Mesothelial cell of epicardium (in vitro differentiated cells): ENCODE results near the gene GDF9. TPM values are rescaled to one million over a fixed set of nuclear protein-coding genes. Genes with fewer than 3 reads are reported as not detected.
A peak's percentile ranks its signal among the peaks of the same experiment; 100 is the strongest.

ENCODE experiments used
- DNase-seq, 2 experiments: peaks; one replicate each; pipeline ENCODE4 v3.0.0; 2021; ENCODE audit warnings: low spot score in 2 of 2; ENCODE audit not compliant: unreplicated experiment in 2 of 2
- H3K27ac Mint-ChIP-seq: 2 replicates; pipeline ENCODE4 v1.8.0; 2021; ENCODE audit warnings: mixed read lengths
- H3K27me3 Mint-ChIP-seq: 2 replicates; pipeline ENCODE4 v1.8.0; 2021; ENCODE audit warnings: low read depth, mixed read lengths
- H3K36me3 Mint-ChIP-seq: 2 replicates; pipeline ENCODE4 v1.8.0; 2021; ENCODE audit warnings: mixed read lengths
- H3K4me1 Mint-ChIP-seq: 2 replicates; pipeline ENCODE4 v1.8.0; 2021; ENCODE audit warnings: mixed read lengths
- H3K4me3 Mint-ChIP-seq: 2 replicates; pipeline ENCODE4 v1.8.0; 2021; ENCODE audit warnings: mild to moderate bottlenecking, moderate library complexity, mixed read lengths
- H3K9me3 Mint-ChIP-seq: 2 replicates; pipeline ENCODE4 v1.8.0; 2021; ENCODE audit warnings: mixed read lengths
- CTCF ChIP-seq: fragments of 200-600 bp; sonication (generic); IDR thresholded peaks from one replicate; pipeline ENCODE4 v1.5.0; 2021; ENCODE audit warnings: antibody characterized with exemption; ENCODE audit not compliant: unreplicated experiment
- total RNA-seq: library from RNA; stranded (reverse); gene quantifications from 3 replicates; pipeline ENCODE4 v1.2.1, GENCODE V29; 2021

The GDF9 gene
- total RNA-seq, 1 donor from 2014 or later, result 0.98 TPM

GRCh38 chr5:132815454-132815853 lies 50.8 kb downstream of the GDF9 start:
- Mint-ChIP-seq H3K27me3 (peaks cover 37% of the 10 kb centered on the region), H3K36me3 (no peaks in the 10 kb centered on the region), H3K27ac (no peak overlapping the region), H3K4me3 (peak overlapping the region; percentile 57), H3K9me3 (no peaks in the 10 kb centered on the region), H3K4me1 (peaks cover 16% of the 10 kb centered on the region)
- no peak for DNase-seq
- no peak for TF ChIP-seq CTCF

GRCh38 chr5:132814503-132815294 lies 51.6 kb downstream of the GDF9 start:
- no peaks in the 10 kb centered on the region for H3K9me3 Mint-ChIP-seq
- no peaks in the 10 kb centered on the region for H3K36me3 Mint-ChIP-seq
- peaks cover 13% of the 10 kb centered on the region for H3K4me1 Mint-ChIP-seq
- peak overlapping the region; percentile 57 for H3K4me3 Mint-ChIP-seq
- H3K27me3 Mint-ChIP-seq, result peaks cover 37% of the 10 kb centered on the region
- DNase-seq, result no peak
- TF ChIP-seq CTCF, result no peak
- H3K27ac Mint-ChIP-seq, result no peak overlapping the region

- H3K4me1 Mint-ChIP-seq, result peaks cover 17% of the 10 kb centered on the region
- H3K36me3 Mint-ChIP-seq, result no peaks in the 10 kb centered on the region
- H3K9me3 Mint-ChIP-seq, result no peaks in the 10 kb centered on the region
- peak overlapping the region; percentile 48 for H3K4me3 Mint-ChIP-seq
- H3K27ac Mint-ChIP-seq, result no peak overlapping the region
- no peak for TF ChIP-seq CTCF
- DNase-seq, result peak; percentile 21 to 53
- peaks cover 37% of the 10 kb centered on the region for H3K27me3 Mint-ChIP-seq
These were observed 52.4 kb downstream of the GDF9 start for GRCh38 chr5:132813599-132814502.

GRCh38 chr5:132812781-132813598 lies 53.3 kb downstream of the GDF9 start, which contains the start of gene SOWAHA:
SOWAHA (plus strand) TSS chr5:132813302; CDS start chr5:132813622, 320 bp downstream.
- Mint-ChIP-seq H3K9me3 (no peaks in the 10 kb centered on the region), H3K27me3 (peaks cover 37% of the 10 kb centered on the region), H3K36me3 (no peaks in the 10 kb centered on the region), H3K27ac (peak within 1 kb of the TSS; percentile 71), H3K4me1 (peaks cover 21% of the 10 kb centered on the region), H3K4me3 (peak within 1 kb of the TSS; percentile 73)
- TF ChIP-seq CTCF, result no peak
- DNase-seq, result no peak

GRCh38 chr5:132812123-132812765 lies 54.0 kb downstream of the GDF9 start:
- Mint-ChIP-seq H3K4me1 (peaks cover 25% of the 10 kb centered on the region), H3K36me3 (no peaks in the 10 kb centered on the region), H3K27me3 (peaks cover 37% of the 10 kb centered on the region), H3K27ac (no peak overlapping the region), H3K4me3 (peak overlapping the region; percentile 73), H3K9me3 (no peaks in the 10 kb centered on the region)
- no peak for DNase-seq
- no peak for TF ChIP-seq CTCF
